ENCODE results near the gene TNRC18.
"Not testable (repeated sequence)": the region's sequence is repeated elsewhere in the genome, so short reads cannot be mapped to it uniquely, and the experiment has no call there.

Gene TNRC18

DNA sequence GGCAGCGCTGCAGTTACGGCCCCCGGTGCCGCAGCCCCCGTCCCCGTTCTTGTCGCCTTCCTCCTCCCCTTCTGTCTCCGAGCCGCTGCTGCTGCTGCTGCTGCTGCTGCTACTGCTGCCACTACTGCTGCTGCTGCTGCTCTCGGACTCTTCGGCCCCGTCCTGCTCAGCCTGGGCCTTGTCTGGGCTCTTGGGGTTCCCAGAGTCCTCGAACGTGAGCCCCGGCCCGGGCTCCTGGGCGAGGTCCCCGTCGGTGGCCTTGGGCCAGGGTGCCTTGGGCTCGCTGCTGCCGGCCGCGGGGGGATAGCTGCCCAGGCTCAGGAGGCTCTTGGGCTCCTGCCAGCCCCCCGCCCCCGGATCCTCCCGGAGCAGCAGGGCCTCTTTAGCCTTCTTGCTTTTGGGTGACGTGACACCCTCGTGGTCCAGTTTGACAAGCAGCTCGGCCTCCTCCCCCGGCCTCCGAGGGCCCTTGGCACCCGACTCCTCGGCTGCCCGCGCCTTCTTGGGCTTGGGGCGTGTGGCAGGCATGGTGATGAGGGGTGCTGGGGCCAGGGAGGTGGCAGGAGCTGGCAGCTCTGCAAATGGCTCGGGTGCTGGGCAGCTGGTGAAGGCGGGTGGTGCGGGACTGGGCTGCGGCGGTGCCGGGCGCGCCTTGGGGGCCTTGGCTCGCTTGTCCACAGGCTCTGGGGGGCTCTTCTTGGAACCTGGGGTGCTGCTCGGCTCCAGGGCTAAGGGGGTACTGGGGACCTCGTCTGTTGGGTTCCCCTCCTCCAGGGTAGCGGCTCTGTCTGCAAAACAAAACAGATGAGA, 110.4 kb downstream of the TNRC18 start:
- in situ Hi-C loops (cut with HindIII; ENCODE audit: low pct_ligation_motif_present, low pct_unique_long_range_greater_than_20kb, low sequenced_read_pairs) = not testable (repeated sequence)

DNA sequence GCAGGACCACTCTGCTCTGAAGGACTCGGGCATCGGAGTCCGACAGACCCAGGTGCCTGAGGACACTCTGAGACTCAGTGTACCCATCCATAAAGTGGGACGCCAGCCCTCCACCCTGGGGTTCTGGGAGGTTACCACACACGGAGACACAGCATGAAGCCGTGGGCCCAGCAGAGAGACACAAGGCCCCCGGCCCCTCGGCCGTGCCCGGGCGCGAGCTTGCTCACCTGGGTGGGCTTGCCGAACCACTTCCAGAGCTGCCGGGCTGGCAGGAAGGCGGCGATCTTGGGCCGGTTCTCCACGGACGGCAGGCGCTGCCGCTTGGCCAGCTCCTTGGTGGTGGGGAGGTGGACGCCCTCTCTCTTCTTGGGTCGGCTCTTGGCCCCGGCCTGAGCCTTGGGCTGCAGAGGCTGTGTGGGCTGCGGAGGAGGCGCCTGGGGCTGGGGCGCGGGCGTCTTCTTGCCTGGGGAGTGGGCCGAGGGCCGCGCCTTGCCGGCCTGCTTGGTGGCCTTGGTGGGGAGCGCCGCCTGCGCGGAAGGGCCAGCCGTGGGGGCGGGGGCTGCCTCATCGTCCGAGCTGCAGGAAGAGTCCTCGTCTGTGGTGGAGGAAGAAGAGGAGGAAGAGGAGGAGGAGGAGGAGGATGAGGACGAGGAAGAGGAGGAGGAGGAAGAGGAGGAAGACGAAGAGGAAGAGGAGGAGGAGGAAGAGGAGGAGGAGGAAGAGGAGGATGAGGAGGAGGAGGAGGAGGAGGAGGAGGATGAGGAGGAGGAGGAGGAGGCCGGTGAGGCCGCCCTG, 111.2 kb downstream of the TNRC18 start:
- in situ Hi-C loops (cut with HindIII; ENCODE audit: low pct_ligation_motif_present, low pct_unique_long_range_greater_than_20kb, low sequenced_read_pairs); DNase-seq: not testable (repeated sequence)

More for the DNA sequence above, 110.4 kb downstream of the TNRC18 start:
- DNase-seq = not testable (repeated sequence)

GRCh38 chr7:5310822-5311405, 112.7 kb downstream of the TNRC18 start:
- in situ Hi-C loops (cut with HindIII; ENCODE audit: low pct_ligation_motif_present, low pct_unique_long_range_greater_than_20kb, low sequenced_read_pairs) = no loop called here
- no peak for DNase-seq

GRCh38 chr7:5309146-5309545, 114.5 kb downstream of the TNRC18 start:
- in situ Hi-C loops (cut with HindIII; ENCODE audit: low pct_ligation_motif_present, low pct_unique_long_range_greater_than_20kb, low sequenced_read_pairs) = no loop called here
- DNase-seq = no peak

DNA sequence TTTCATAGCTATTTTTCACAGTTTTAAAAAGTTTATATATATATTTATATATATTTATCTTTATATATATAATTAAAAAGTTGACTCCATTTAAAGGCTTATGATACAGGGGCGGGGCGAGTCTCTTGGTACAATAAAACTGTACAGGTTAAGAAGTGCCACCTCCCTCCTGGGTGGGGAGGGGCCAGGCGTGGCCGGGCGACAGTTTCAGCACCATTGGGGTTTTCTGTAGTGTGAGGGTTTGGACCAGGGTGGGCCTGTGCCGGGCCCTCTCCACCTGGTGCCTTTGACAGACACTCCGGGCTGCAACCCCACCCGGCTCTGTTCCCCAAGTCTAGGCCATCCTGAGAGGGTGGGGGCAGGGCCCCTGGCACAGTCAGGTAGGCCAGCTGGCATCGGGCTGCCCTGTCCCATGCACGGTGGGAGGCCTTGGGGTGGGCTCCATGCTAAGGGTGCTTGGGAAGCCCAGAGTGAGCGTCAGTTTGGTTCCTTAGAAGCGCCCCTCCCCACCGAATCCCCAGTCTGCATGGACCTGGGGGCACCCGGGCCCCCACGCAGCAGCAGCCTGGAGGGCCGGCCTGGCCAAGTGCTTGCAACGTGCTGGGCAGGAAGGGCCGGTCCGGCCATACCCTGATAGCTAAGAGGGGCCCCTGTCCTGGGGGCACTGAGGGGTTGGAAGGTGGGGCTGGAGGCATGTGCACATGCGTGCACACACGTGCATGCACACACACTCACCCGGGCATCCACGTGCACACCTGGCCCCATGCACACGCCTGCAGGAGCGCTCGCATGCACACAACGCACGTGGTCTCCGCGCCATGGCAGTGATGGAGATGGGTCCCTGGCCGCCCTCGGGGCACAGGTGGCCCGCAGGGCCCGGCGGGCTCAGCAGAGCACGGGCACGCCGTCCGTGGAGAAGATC, 116.2 kb downstream of the TNRC18 start:
- in situ Hi-C loops (cut with HindIII; ENCODE audit: low pct_ligation_motif_present, low pct_unique_long_range_greater_than_20kb, low sequenced_read_pairs); DNase-seq: not testable (repeated sequence)

- DNase-seq; in situ Hi-C loops (cut with HindIII; ENCODE audit: low pct_ligation_motif_present, low pct_unique_long_range_greater_than_20kb, low sequenced_read_pairs): not testable (repeated sequence)
Observed at GRCh38 chr7:5305050-5305449, 118.6 kb downstream of the TNRC18 start.

DNA sequence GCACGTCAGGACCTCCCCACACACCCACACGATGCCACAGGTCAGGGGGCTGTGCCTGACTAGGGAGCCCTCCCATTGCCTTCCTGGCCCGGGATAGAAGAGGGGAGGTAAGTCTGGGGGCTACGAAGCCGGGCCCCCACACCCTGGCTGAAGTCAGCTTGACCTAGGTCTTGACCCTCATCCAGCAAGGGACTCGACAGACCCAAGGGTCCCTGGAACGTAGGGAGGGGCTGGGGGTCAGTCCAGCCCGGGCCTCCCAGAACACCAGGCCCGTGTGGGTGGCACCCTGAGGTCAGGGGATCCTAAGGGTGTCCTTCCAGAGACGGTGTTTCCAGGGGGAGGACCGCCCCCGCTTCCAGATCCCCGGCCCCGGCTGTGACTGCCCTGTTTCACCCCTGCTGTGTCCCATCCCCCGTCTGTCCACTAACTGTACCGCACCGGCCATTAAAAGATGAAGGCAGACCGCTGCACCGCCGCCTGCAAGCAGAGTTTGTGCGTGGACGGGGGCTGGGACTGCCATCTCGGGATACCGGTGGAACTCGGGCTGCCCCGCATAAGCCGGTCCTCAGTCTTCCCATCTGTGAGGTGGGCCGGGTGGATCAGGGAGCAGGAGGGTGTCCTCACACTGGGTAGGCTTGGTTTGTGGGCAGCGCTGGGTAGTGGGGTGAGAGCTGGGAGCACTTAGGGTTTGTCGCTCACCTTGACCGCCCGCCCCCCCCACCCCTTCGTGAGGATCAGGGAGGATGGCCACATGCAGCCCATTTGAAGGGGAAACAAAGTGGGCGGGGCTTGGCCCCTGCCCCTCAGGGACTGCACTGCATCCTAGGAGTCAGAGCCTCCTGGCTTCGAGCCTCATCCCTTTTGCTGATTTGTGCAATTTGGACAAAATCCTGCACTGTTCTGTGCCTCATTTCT, 119.8 kb downstream of the TNRC18 start:
- in situ Hi-C loops (cut with HindIII; ENCODE audit: low pct_ligation_motif_present, low pct_unique_long_range_greater_than_20kb, low sequenced_read_pairs) = no loop called here
- DNase-seq = no peak

DNA sequence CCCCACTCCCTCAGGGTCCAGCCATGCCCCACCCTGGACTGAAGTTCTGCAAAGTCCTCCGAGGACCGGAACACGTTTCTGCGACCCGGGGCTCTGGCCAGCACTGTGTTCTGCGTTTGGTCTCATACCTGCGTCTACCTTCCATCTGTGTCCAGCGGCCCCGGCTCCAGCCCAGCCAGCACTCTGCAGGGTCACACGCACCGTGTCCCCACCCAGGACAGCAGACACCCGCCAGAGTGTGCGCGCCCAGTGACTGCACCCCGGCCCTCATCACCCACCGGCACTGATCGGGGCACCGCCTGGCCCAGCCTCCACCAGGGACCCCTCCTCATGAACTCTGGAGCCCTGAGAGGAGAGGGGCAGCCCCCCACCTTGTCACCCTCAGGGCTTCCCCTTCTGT, 120.6 kb downstream of the TNRC18 start:
- in situ Hi-C loops (cut with HindIII; ENCODE audit: low pct_ligation_motif_present, low pct_unique_long_range_greater_than_20kb, low sequenced_read_pairs) = no loop called here

GRCh38 chr7:5302577-5302976, 121.1 kb downstream of the TNRC18 start:
- in situ Hi-C loops (cut with HindIII; ENCODE audit: low pct_ligation_motif_present, low pct_unique_long_range_greater_than_20kb, low sequenced_read_pairs) = no loop called here

More for the DNA sequence above, 120.6 kb downstream of the TNRC18 start:
- DNase-seq = no peak

DNA sequence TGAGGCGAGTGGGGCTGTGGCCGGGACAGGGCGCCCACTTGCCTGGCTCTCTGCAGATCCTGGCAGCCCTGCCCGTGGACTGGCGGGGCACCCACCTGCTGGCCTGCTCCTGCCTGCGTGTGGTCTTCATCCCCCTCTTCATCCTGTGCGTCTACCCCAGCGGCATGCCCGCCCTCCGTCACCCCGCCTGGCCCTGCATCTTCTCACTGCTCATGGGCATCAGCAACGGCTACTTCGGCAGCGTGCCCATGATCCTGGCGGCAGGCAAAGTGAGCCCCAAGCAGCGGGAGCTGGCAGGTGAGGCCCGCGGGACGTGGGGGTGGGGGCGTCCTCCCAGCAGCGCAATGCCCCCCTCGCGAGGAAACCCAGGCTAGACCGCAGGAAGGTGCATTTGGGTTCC, 123.3 kb downstream of the TNRC18 start:
- DNase-seq = no peak
- in situ Hi-C loops (cut with HindIII; ENCODE audit: low pct_ligation_motif_present, low pct_unique_long_range_greater_than_20kb, low sequenced_read_pairs) = no loop called here

More at GRCh38 chr7:5302577-5302976, 121.1 kb downstream of the TNRC18 start:
- no peak for DNase-seq

- DNase-seq = no peak
- in situ Hi-C loops (cut with HindIII; ENCODE audit: low pct_ligation_motif_present, low pct_unique_long_range_greater_than_20kb, low sequenced_read_pairs) = no loop called here
Observed at GRCh38 chr7:5296611-5297226, 126.9 kb downstream of the TNRC18 start.

DNA sequence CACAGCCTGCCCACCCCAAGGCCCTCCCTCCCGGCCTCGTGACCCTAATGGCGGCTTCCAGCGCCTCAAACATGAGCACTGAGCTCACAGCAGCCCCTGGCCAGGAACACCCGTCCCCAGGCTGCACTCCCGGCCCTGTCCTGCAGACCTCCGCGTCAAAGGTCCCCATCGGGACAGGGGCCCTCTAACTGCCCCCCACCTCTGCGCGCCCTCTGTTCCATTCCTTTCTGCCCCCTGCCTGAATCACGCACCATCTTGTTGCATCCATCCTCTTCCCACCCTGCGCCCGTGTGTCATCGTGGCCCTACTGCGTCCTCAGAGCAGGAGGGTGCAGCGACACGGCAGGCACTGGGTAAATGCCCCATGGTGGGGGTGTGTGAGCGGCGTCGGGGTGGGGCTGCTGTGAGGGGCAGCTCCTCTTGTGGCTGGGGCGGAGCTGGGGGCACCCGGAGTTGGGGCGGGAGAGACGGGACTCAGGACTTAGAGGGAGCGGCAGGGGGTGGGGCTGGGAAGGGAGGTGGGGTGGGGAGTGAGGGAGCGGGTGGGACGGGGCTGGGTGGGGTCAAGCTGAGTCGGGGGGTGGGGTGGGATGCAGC, 127.5 kb downstream of the TNRC18 start:
- in situ Hi-C loops (cut with HindIII; ENCODE audit: low pct_ligation_motif_present, low pct_unique_long_range_greater_than_20kb, low sequenced_read_pairs) = no loop called here
- no peak for DNase-seq

- in situ Hi-C loops (cut with HindIII; ENCODE audit: low pct_ligation_motif_present, low pct_unique_long_range_greater_than_20kb, low sequenced_read_pairs) = no loop called here
Observed at GRCh38 chr7:5295039-5296014, 128.3 kb downstream of the TNRC18 start.

GRCh38 chr7:5294169-5294987, 129.3 kb downstream of the TNRC18 start:
- in situ Hi-C loops (cut with HindIII; ENCODE audit: low pct_ligation_motif_present, low pct_unique_long_range_greater_than_20kb, low sequenced_read_pairs) = no loop called here
- DNase-seq = no peak

More at GRCh38 chr7:5295039-5296014, 128.3 kb downstream of the TNRC18 start:
- no peak for DNase-seq
